GM12878 (cell line): ENCODE data around the gene C14orf119. TPM values are rescaled to one million over a fixed set of nuclear protein-coding genes. Genes with fewer than 3 reads are reported as not detected.

ENCODE experiments used
- ATAC-seq: fragments of 200-7000 bp; cut with Tn5 transposase; 3 replicates; pipeline ENCODE4 v1.9.1; 2020; ENCODE audit warnings: mild to moderate bottlenecking, moderate library complexity
- BruUV-seq: library from RNA; stranded (reverse); fragments of 400-500 nt; replicated peaks from 2 replicates; lab custom pipeline; 2021; lab: Mats Ljungman, UMichigan
- CTCF ChIA-PET: fragments of 300-600 bp; sonication (Branson Sonifier 250); formaldehyde crosslinking; extraction: SDS; loops from one replicate; lab custom pipeline; 2021; ENCODE audit warnings: inconsistent platforms; lab: Yijun Ruan, JAX
- POLR2A ChIA-PET: fragments of 350-600 bp; formaldehyde crosslinking; extraction: SDS; loops from one replicate; lab custom pipeline; 2021; ENCODE audit warnings: inconsistent platforms; lab: Charles Lee
- RAD21 ChIA-PET: fragments of 300-600 bp; sonication (Branson Sonifier 250); formaldehyde crosslinking; loops from one replicate; lab custom pipeline; 2023; ENCODE audit warnings: antibody characterized with exemption; ENCODE audit not compliant: unreplicated experiment; lab: Charles Lee
- SMC1A ChIA-PET: fragments of 300-600 bp; sonication (Branson Sonifier 250); formaldehyde crosslinking; loops from one replicate; lab custom pipeline; 2023; ENCODE audit not compliant: unreplicated experiment, uncharacterized antibody; lab: Charles Lee
- DNase-seq: peaks from one replicate; pipeline ENCODE4 v3.0.0-alpha.2; 2011; ENCODE audit warnings: low read depth, low spot score
- FAIRE-seq: peaks from 3 replicates; lab custom pipeline; 2011; peaks lifted over from hg19 to GRCh38; lab: Jason Lieb, UNC
- H2AFZ ChIP-seq: 2 replicates; pipeline ENCODE4 v1.6.0; 2011; ENCODE audit warnings: low read depth, low read length, control low read depth; ENCODE audit not compliant: control insufficient read depth
- H3K27ac ChIP-seq: 2 replicates; pipeline ENCODE4 v1.5.1; 2011; ENCODE audit warnings: control low read depth; ENCODE audit not compliant: control insufficient read depth, insufficient read depth
- H3K27me3 ChIP-seq, 2 experiments: replicated peaks in 1 of 2; 2 replicates each; pipeline versions ENCODE4 v1.6.0 to v1.6.1; 2011; ENCODE audit warnings: low read length in 1 of 2; ENCODE audit not compliant: control insufficient read depth in 2 of 2, insufficient read depth in 2 of 2
- H3K36me3 ChIP-seq, 2 experiments: 2 replicates each; pipeline ENCODE4 v1.5.1; 2011; ENCODE audit warnings: low read length in 1 of 2; ENCODE audit not compliant: control insufficient read depth in 2 of 2, insufficient read depth in 2 of 2
- H3K4me1 ChIP-seq: 2 replicates; pipeline ENCODE4 v1.6.1; 2011; ENCODE audit warnings: mild to moderate bottlenecking, low read length, moderate library complexity, mixed read lengths; ENCODE audit not compliant: control insufficient read depth, insufficient read depth
- H3K4me2 ChIP-seq: 2 replicates; pipeline ENCODE4 v1.6.0; 2011; ENCODE audit warnings: control low read depth; ENCODE audit not compliant: control insufficient read depth, insufficient read depth
- H3K4me3 ChIP-seq: fragments of 200-600 bp; sonication (generic); 2 replicates; pipeline ENCODE4 v1.5.1; 2016
- H3K79me2 ChIP-seq: 2 replicates; pipeline ENCODE4 v1.6.0; 2011; ENCODE audit warnings: low read length; ENCODE audit not compliant: control insufficient read depth, insufficient read depth
- H3K9ac ChIP-seq: 2 replicates; pipeline ENCODE4 v1.8.0; 2011; ENCODE audit warnings: low read length, control low read depth, mixed read lengths; ENCODE audit not compliant: control insufficient read depth, insufficient read depth
- H3K9me3 ChIP-seq: replicated peaks from 3 replicates; pipeline ENCODE4 v1.5.1; 2011; ENCODE audit warnings: mild to moderate bottlenecking, low read length; ENCODE audit not compliant: control insufficient read depth, insufficient read depth
- H4K20me1 ChIP-seq: 2 replicates; pipeline ENCODE4 v1.6.0; 2011; ENCODE audit not compliant: control insufficient read depth, insufficient read depth
- BACH1 ChIP-seq: fragments of 450-650 bp; IDR thresholded peaks from 2 replicates; pipeline ENCODE4 v1.6.1; 2017; ENCODE audit warnings: mild to moderate bottlenecking, borderline replicate concordance
- DPF2 ChIP-seq: fragments of 450-650 bp; IDR thresholded peaks from 2 replicates; pipeline ENCODE4 v1.6.1; 2017; ENCODE audit warnings: mild to moderate bottlenecking
- HDAC6 ChIP-seq: fragments of 200-600 bp; sonication (generic); IDR thresholded peaks from one replicate; pipeline ENCODE4 v1.8.0; 2017; ENCODE audit warnings: antibody characterized with exemption; ENCODE audit not compliant: unreplicated experiment
- KAT2A ChIP-seq: conservative IDR thresholded peaks from 2 replicates; pipeline ENCODE4 v1.6.1; 2011; ENCODE audit warnings: low read depth, low read length; ENCODE audit not compliant: control insufficient read depth
- MTA3 ChIP-seq: IDR thresholded peaks from 2 replicates; pipeline ENCODE4 v1.6.1; 2012; ENCODE audit warnings: low read length, inconsistent platforms, borderline replicate concordance
- NFYA ChIP-seq: IDR thresholded peaks from 2 replicates; pipeline ENCODE4 v1.6.1; 2011; ENCODE audit warnings: low read depth, mild to moderate bottlenecking, low read length, improper control_type of control experiment, borderline replicate concordance
- NRF1 ChIP-seq: conservative IDR thresholded peaks from 2 replicates; pipeline ENCODE4 v1.6.1; 2011; ENCODE audit warnings: mild to moderate bottlenecking, low read depth, low read length, improper control_type of control experiment
- RB1 ChIP-seq: fragments of 450-650 bp; formaldehyde crosslinking; IDR thresholded peaks from 2 replicates; pipeline ENCODE4 v1.6.1; 2017; ENCODE audit warnings: mild to moderate bottlenecking, borderline replicate concordance
- SIN3A ChIP-seq: IDR thresholded peaks from 2 replicates; pipeline ENCODE4 v1.6.1; 2012; ENCODE audit warnings: low read depth, low read length, improper control_type of control experiment
- SUPT20H ChIP-seq: IDR thresholded peaks from 2 replicates; pipeline ENCODE4 v1.6.1; 2011; ENCODE audit warnings: low read depth, mild to moderate bottlenecking, low read length, moderate library complexity, borderline replicate concordance; ENCODE audit not compliant: control insufficient read depth
- TAF1 ChIP-seq: IDR thresholded peaks from 2 replicates; pipeline ENCODE4 v1.6.1; 2011; ENCODE audit warnings: mild to moderate bottlenecking, low read depth, low read length, borderline replicate concordance
- ZBED1 ChIP-seq: IDR thresholded peaks from 2 replicates; pipeline ENCODE4 v1.6.1; 2016; ENCODE audit warnings: borderline replicate concordance
- WGBS: methylation state at CpG from one replicate; pipeline ENCODE4 v1.1.6; 2016; ENCODE audit warnings: low lambda C conversion rate; ENCODE audit not compliant: insufficient replicate concordance, insufficient coverage; ENCODE audit errors: missing lambda C conversion rate; 5-methylcytosine and 5-hydroxymethylcytosine counted together
- in situ Hi-C: fragments of 300-500 bp; cut with MboI; formaldehyde crosslinking; loops from 9 replicates; pipeline ENCODE4 v1.14.3; 2018; ENCODE audit warnings: mixed read lengths
- intact Hi-C: fragments of 100-400 bp; cut with micrococcal nuclease; formaldehyde crosslinking; loops from one replicate; pipeline ENCODE4 v1.14.2; 2022; ENCODE audit not compliant: unreplicated experiment
- polyA plus RNA-seq, 11 experiments: library from polyadenylated mRNA; depleted of rRNA in 4 of 11; unstranded in 6 of 11; stranded (reverse) in 5 of 11; fragments of >200 nt; fragmentation: Nextera tagmentation in 4 of 11; fragmentation: Illumina TruSeq in 1 of 11; extraction: Ambion mirVana in 4 of 11; extraction: Trizol in 1 of 11; gene quantifications; 1 replicate in 1 of 11; 2 replicates in 10 of 11; pipeline versions ENCODE4 v1.2.1 to v1.2.3, GENCODE V29; 2011 to 2016; ENCODE audit warnings: inconsistent platforms in 2 of 11, missing spikeins in 2 of 11, low read depth in 1 of 11
- total RNA-seq, 4 experiments: library from RNA; depleted of rRNA in 3 of 4; stranded (reverse); fragments of >200 nt in 3 of 4; fragmentation: Illumina TruSeq in 1 of 4; extraction: Trizol in 1 of 4; gene quantifications; 2 replicates each; pipeline versions ENCODE4 v1.2.1 to v1.2.3, GENCODE V29; 2013 to 2021
- TF ChIP-seq, protein P1 (sequence below): fragments of 150-350 bp; IDR thresholded peaks from 2 replicates; pipeline ENCODE4 v1.6.1; 2014; ENCODE audit warnings: mild to moderate bottlenecking, low read depth, low read length
- TF ChIP-seq, protein P2 (sequence below): fragments of 450-650 bp; IDR thresholded peaks from 2 replicates; pipeline ENCODE4 v1.6.1; 2016; ENCODE audit warnings: mild to moderate bottlenecking, moderate library complexity, borderline replicate concordance

The C14orf119 gene
- total and polyA plus RNA-seq, 10 of the 15 experiments (the other 5 are each of a cell fraction or from before 2014, with no cell fraction given), result 32.3 to 228 (median 57.6) TPM

GRCh38 chr14:23047034-23047634 lies 48.2 kb upstream of the C14orf119 start (continued):
- TF ChIP-seq TAF1, result no peak

- Histone ChIP-seq H3K9ac (no peak overlapping the region), H3K4me1 (no peaks in the 10 kb centered on the region)
- TF ChIP-seq, protein P1, sequence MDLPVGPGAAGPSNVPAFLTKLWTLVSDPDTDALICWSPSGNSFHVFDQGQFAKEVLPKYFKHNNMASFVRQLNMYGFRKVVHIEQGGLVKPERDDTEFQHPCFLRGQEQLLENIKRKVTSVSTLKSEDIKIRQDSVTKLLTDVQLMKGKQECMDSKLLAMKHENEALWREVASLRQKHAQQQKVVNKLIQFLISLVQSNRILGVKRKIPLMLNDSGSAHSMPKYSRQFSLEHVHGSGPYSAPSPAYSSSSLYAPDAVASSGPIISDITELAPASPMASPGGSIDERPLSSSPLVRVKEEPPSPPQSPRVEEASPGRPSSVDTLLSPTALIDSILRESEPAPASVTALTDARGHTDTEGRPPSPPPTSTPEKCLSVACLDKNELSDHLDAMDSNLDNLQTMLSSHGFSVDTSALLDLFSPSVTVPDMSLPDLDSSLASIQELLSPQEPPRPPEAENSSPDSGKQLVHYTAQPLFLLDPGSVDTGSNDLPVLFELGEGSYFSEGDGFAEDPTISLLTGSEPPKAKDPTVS, result no peak
- TF ChIP-seq KAT2A (no peak), BACH1 (no peak), RB1 (no peak), ZBED1 (no peak), SIN3A (no peak), MTA3 (no peak), NRF1 (no peak), DPF2 (no peak), NFYA (no peak), SUPT20H (no peak), HDAC6 (no peak)
- TF ChIP-seq, protein P2, sequence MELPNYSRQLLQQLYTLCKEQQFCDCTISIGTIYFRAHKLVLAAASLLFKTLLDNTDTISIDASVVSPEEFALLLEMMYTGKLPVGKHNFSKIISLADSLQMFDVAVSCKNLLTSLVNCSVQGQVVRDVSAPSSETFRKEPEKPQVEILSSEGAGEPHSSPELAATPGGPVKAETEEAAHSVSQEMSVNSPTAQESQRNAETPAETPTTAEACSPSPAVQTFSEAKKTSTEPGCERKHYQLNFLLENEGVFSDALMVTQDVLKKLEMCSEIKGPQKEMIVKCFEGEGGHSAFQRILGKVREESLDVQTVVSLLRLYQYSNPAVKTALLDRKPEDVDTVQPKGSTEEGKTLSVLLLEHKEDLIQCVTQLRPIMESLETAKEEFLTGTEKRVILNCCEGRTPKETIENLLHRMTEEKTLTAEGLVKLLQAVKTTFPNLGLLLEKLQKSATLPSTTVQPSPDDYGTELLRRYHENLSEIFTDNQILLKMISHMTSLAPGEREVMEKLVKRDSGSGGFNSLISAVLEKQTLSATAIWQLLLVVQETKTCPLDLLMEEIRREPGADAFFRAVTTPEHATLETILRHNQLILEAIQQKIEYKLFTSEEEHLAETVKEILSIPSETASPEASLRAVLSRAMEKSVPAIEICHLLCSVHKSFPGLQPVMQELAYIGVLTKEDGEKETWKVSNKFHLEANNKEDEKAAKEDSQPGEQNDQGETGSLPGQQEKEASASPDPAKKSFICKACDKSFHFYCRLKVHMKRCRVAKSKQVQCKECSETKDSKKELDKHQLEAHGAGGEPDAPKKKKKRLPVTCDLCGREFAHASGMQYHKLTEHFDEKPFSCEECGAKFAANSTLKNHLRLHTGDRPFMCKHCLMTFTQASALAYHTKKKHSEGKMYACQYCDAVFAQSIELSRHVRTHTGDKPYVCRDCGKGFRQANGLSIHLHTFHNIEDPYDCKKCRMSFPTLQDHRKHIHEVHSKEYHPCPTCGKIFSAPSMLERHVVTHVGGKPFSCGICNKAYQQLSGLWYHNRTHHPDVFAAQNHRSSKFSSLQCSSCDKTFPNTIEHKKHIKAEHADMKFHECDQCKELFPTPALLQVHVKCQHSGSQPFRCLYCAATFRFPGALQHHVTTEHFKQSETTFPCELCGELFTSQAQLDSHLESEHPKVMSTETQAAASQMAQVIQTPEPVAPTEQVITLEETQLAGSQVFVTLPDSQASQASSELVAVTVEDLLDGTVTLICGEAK, result no peak
These were observed 47.3 kb upstream of the C14orf119 start for GRCh38 chr14:23047751-23048693.

More at GRCh38 chr14:23047751-23048693, 47.3 kb upstream of the C14orf119 start:
- FAIRE-seq (no peak), DNase-seq (no peak), ATAC-seq (no peak)
- no peak overlapping the region for H3K4me3 ChIP-seq
- no peaks in the 10 kb centered on the region; a peak in 2 of 4 replicates for H3K27me3 ChIP-seq
- ChIA-PET SMC1A (interaction anchor here (1.8 kb wide), 1 partner anchor 53 kb away, joined by 5 read pairs; no protein-coding TSS in a partner anchor), CTCF (interaction anchor here (1.2 to 18.3 kb wide), 2 partner anchors 10 to 55 kb away, joined by 3 to 853 read pairs; partner anchors contain the start of genes AJUBA and CDH24), POLR2A (interaction anchor here (0.5 kb wide), 1 partner anchor 145 kb away, joined by 4 read pairs; no protein-coding TSS in a partner anchor), RAD21 (no interaction called here)
- H3K27ac ChIP-seq, result no peak overlapping the region
- no peaks in the 10 kb centered on the region for H3K9me3 ChIP-seq
- H2AFZ ChIP-seq, result no peak overlapping the region
- no peaks in the 10 kb centered on the region for H3K36me3 ChIP-seq
- no peaks in the 10 kb centered on the region for H3K79me2 ChIP-seq
- 77% methylated on average over 31 of the region's 85 CpGs for WGBS
- intact Hi-C loops, result no loop called here
- H3K4me2 ChIP-seq, result no peak overlapping the region
- BruUV-seq, result no TSS peak
- in situ Hi-C loops, result no loop called here
- no peaks in the 10 kb centered on the region for H4K20me1 ChIP-seq
